ENCODE data around the gene DMWD. TPM values are rescaled to one million over a fixed set of nuclear protein-coding genes. Genes with fewer than 3 reads are reported as not detected.

DMWD gene
- total and polyA plus RNA-seq, 2 of the 13 experiments (the other 11 are each of a cell fraction or from before 2014, with no cell fraction given) = 10.3 to 14.9 TPM

- TF ChIP-seq ZNF83 (CRISPR knock-in tag; IDR thresholded peaks at IDR 0.05; ENCODE audit: borderline replicate concordance) (no peak), SCMH1 (CRISPR knock-in tag; IDR thresholded peaks at IDR 0.05; ENCODE audit: borderline replicate concordance) (no peak), CHD4 (IDR thresholded peaks at IDR 0.05; ENCODE audit: borderline replicate concordance, low read length) (no peak)
Measured at GRCh38 chr19:45771311-45771933, 21.2 kb downstream of the DMWD start (continued).

GRCh38 chr19:45770192-45771101 lies 22.2 kb downstream of the DMWD start:
- no peaks in the 10 kb centered on the region for H3K27me3 ChIP-seq (ENCODE audit: control insufficient read depth in 1 of 2, insufficient read depth in 2 of 2, low read length in 2 of 2)
- peak; percentile 96 for DNase-seq (ENCODE audit: low spot score)
- BruUV-seq (replicated peaks) = TSS peak; percentile 71
- ChIA-PET CTCF (ENCODE audit: low intra/inter-chr PET ratio, low total read pairs) (interaction anchor here (1.2 to 2.4 kb wide), 2 partner anchors 8 to 29 kb away, joined by 3 to 17 read pairs; no protein-coding TSS in a partner anchor), POLR2A (interaction anchor here (0.6 to 4.7 kb wide), 21 partner anchors 10 to 225 kb away, joined by 3 to 94 read pairs (median 10); partner anchors contain the start of genes CCDC61, DMPK, DMWD and FBXO46)
- H3K27ac ChIP-seq (ENCODE audit: extremely low read length, insufficient read depth, low read length) = peak overlapping the region; percentile 85
- H3K4me1 ChIP-seq (ENCODE audit: insufficient read depth, low read length) = peaks cover 27% of the 10 kb centered on the region
- 2% methylated on average over 14 of the region's 79 CpGs for WGBS (ENCODE audit: low lambda C conversion rate)
- H4K20me1 ChIP-seq (ENCODE audit: insufficient read depth, low read length) = no peaks in the 10 kb centered on the region
- H3K4me2 ChIP-seq (ENCODE audit: low read depth, low read length) = peak overlapping the region; percentile 99
- no peaks in the 10 kb centered on the region for H3K36me3 ChIP-seq (replicated peaks in 1 of 2; ENCODE audit: control insufficient read depth in 1 of 2, insufficient read depth in 2 of 2, low read length in 2 of 2)
- intact Hi-C loops (cut with micrococcal nuclease; ENCODE audit: unreplicated experiment) (loop anchor here (1.0 kb wide), 1 partner anchor 29 kb away; no protein-coding TSS in a partner anchor), in situ Hi-C loops (cut with HindIII; ENCODE audit: extremely low pct_ligation_motif_present, low pct_unique_long_range_greater_than_20kb) (no loop called here)
- H3K9me3 ChIP-seq (ENCODE audit: low read length) = no peaks in the 10 kb centered on the region
- peak overlapping the region; percentile 69 to 83 (median 70) for H3K4me3 ChIP-seq (replicated peaks in 1 of 3; ENCODE audit: insufficient read depth in 1 of 3, low read depth in 2 of 3, low read length in 3 of 3)
- H2AFZ ChIP-seq (ENCODE audit: low read length) = no peak overlapping the region
- H3K79me2 ChIP-seq (ENCODE audit: insufficient read depth, low read length) = peaks cover 3% of the 10 kb centered on the region
- peak; percentile 85 for FAIRE-seq
- H3K9ac ChIP-seq (ENCODE audit: insufficient read depth, low read depth, low read length) = peak overlapping the region; percentile 74
- peak; percentile 77 for ATAC-seq
- peak in 1 of 2 experiments; percentile 80; a peak in 3 of 4 replicates for TF ChIP-seq KLF16 (CRISPR knock-in tag; IDR thresholded peaks at IDR 0.05)
- no peak for TF ChIP-seq ISX (CRISPR knock-in tag; conservative IDR thresholded peaks at IDR 0.05)
- TF ChIP-seq HNF4A (CRISPR knock-in tag; IDR thresholded peaks at IDR 0.05) = no peak; the same call in 1 of the 2 replicates
- no peak for TF ChIP-seq U2AF2 (IDR thresholded peaks at IDR 0.05; ENCODE audit: low read depth, low read length)
- TF ChIP-seq TBX3 (IDR thresholded peaks at IDR 0.05; ENCODE audit: borderline replicate concordance) = peak; percentile 72; the same call in 1 of the 2 replicates
- peak; percentile 80 for TF ChIP-seq MEF2D (CRISPR knock-in tag; IDR thresholded peaks at IDR 0.05)
- no peak for TF ChIP-seq MAFF (IDR thresholded peaks at IDR 0.05; ENCODE audit: low read depth, low read length)
- TF ChIP-seq ZSCAN21 (CRISPR knock-in tag; IDR thresholded peaks at IDR 0.05; ENCODE audit: borderline replicate concordance) = no peak; the same call in none of the 2 replicates
- TF ChIP-seq HOXA9 (CRISPR knock-in tag; IDR thresholded peaks at IDR 0.05; ENCODE audit: borderline replicate concordance) = 0 out of 2 replicates have a peak, but pooled peaks have one; percentile 56
- TF ChIP-seq JDP2 (CRISPR knock-in tag; IDR thresholded peaks at IDR 0.05; ENCODE audit: borderline replicate concordance) = peak; percentile 43; the same call in 1 of the 2 replicates
- peak; percentile 90 for TF ChIP-seq ZFY (CRISPR knock-in tag; IDR thresholded peaks at IDR 0.05)
- 0 out of 2 replicates have a peak, but pooled peaks have one; percentile 45 for TF ChIP-seq ZNF564 (CRISPR knock-in tag; IDR thresholded peaks at IDR 0.05)
- TF ChIP-seq TRAFD1 (CRISPR knock-in tag; IDR thresholded peaks at IDR 0.05; ENCODE audit: borderline replicate concordance) = no peak
- TF ChIP-seq ZNF777 (CRISPR knock-in tag; IDR thresholded peaks at IDR 0.05) = no peak
- no peak for TF ChIP-seq NFIB (CRISPR knock-in tag; IDR thresholded peaks at IDR 0.05; ENCODE audit: borderline replicate concordance)
- TF ChIP-seq ZFP90 (CRISPR knock-in tag; IDR thresholded peaks at IDR 0.05; ENCODE audit: borderline replicate concordance) = peak; percentile 82
